Aorta (tissue), 5 donors: ENCODE data around the gene CYP4V2. TPM values are rescaled to one million over a fixed set of nuclear protein-coding genes. Genes with fewer than 3 reads are reported as not detected.

ENCODE experiments used
- ATAC-seq: fragments of 200-7000 bp; cut with Tn5 transposase; one replicate; pipeline ENCODE4 v1.9.1; 2022; ENCODE audit warnings: moderate library complexity; ENCODE audit not compliant: low FRiP score
- DNase-seq, 2 donors: peaks; one replicate each; pipeline ENCODE4 v3.0.0-alpha.2; 2020
- H3K27ac ChIP-seq, 2 donors: one replicate each; pipeline ENCODE4 v1.5.1; 2013; ENCODE audit warnings: low read length in 2 of 2, mild to moderate bottlenecking in 2 of 2, moderate library complexity in 2 of 2, control low read depth in 1 of 2, inconsistent platforms in 1 of 2, low read depth in 1 of 2
- H3K27me3 ChIP-seq, 2 donors: one replicate each; pipeline ENCODE4 v1.6.1; 2013; ENCODE audit warnings: control low read depth in 1 of 2, low read length in 1 of 2, mild to moderate bottlenecking in 1 of 2, moderate library complexity in 1 of 2; ENCODE audit not compliant: insufficient read depth in 2 of 2, control insufficient read depth in 1 of 2
- H3K36me3 ChIP-seq, 2 donors: one replicate each; pipeline ENCODE4 v1.6.1; 2013; ENCODE audit warnings: control low read depth in 1 of 2, low read length in 1 of 2, mild to moderate bottlenecking in 1 of 2; ENCODE audit not compliant: insufficient read depth in 2 of 2, control insufficient read depth in 1 of 2
- H3K4me1 ChIP-seq, 2 donors: one replicate each; pipeline ENCODE4 v1.6.1; 2013; ENCODE audit warnings: low read length in 2 of 2, control low read depth in 1 of 2, mild to moderate bottlenecking in 1 of 2, moderate library complexity in 1 of 2; ENCODE audit not compliant: insufficient read depth in 2 of 2, control insufficient read depth in 1 of 2
- H3K4me3 ChIP-seq, 2 donors: one replicate each; pipeline ENCODE4 v1.5.1; 2013; ENCODE audit warnings: low read length in 2 of 2, control low read depth in 1 of 2, mild to moderate bottlenecking in 1 of 2
- H3K9me3 ChIP-seq: one replicate; pipeline ENCODE4 v1.6.1; 2013; ENCODE audit warnings: mild to moderate bottlenecking, low read length; ENCODE audit not compliant: control insufficient read depth
- WGBS, 2 donors: extraction: QIAGEN DNeasy Blood & Tissue Kit; methylation state at CpG; one replicate each; pipeline ENCODE4 v1.1.7; 2013; 5-methylcytosine and 5-hydroxymethylcytosine counted together
- intact Hi-C, 2 donors: fragments of 100-400 bp; cut with DNase I; formaldehyde crosslinking; loops; one replicate each; pipeline versions ENCODE4 v1.14.2 to v1.15.0; 2022
- polyA plus RNA-seq, 2 donors: library from polyadenylated mRNA; stranded (reverse); fragments of 200-250 nt; gene quantifications; one replicate each; pipeline ENCODE4 v1.2.3, GENCODE V29; 2013
- total RNA-seq, 2 donors: library from RNA; stranded (reverse); fragmentation: NEBNext Ultra II Directional; extraction: Animal tissue kit (Norgen Biotek cat#: 25700); gene quantifications; one replicate each; pipeline ENCODE4 v1.2.1, GENCODE V29; 2021
- donor health status: healthy with polysubstance abuse.
- donor health status: Bipolar disorder and iron deficiency.
- donor health status: DM: no; HTN: no; CAD: no.
- donor health status: DM: no; HTN: no; CAD: no.
- donor health status: DM: yes; HTN: yes; CAD: no.

Gene CYP4V2
- total and polyA plus RNA-seq, 4 donors, result 11.8 to 43.2 (median 28.7) TPM

DNA sequence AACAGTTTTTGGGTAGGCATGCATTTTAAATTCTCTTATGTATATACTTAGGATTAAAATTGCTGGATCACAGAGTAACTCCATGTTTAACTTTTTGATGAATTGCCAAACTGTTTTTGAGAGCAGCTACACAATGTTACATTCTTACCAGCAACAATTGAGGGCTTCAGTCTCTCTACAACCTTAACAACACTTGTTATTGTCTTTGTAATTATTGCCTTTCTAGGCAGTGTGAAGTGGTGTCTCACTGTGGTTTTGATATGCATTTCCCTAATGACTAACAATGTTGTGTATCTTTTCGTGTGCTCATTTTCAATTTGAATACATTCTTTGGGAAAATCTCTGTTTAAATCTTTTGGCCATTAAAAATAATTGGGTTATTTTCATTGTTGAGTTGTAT is 57.3 kb downstream of the CYP4V2 start:
- 77 to 86% methylated on average over 1 of the region's 1 CpG for WGBS, 2 donors
- no peaks in the 10 kb centered on the region for H3K4me1 ChIP-seq
- DNase-seq, result no peak
- no peak for ATAC-seq
- no peak overlapping the region for H3K27ac ChIP-seq
- no peak overlapping the region for H3K4me3 ChIP-seq
- intact Hi-C loops, result no loop called here
- no peaks in the 10 kb centered on the region for H3K27me3 ChIP-seq
- peaks cover 2% of the 10 kb centered on the region for H3K9me3 ChIP-seq
- H3K36me3 ChIP-seq, result no peaks in the 10 kb centered on the region

DNA sequence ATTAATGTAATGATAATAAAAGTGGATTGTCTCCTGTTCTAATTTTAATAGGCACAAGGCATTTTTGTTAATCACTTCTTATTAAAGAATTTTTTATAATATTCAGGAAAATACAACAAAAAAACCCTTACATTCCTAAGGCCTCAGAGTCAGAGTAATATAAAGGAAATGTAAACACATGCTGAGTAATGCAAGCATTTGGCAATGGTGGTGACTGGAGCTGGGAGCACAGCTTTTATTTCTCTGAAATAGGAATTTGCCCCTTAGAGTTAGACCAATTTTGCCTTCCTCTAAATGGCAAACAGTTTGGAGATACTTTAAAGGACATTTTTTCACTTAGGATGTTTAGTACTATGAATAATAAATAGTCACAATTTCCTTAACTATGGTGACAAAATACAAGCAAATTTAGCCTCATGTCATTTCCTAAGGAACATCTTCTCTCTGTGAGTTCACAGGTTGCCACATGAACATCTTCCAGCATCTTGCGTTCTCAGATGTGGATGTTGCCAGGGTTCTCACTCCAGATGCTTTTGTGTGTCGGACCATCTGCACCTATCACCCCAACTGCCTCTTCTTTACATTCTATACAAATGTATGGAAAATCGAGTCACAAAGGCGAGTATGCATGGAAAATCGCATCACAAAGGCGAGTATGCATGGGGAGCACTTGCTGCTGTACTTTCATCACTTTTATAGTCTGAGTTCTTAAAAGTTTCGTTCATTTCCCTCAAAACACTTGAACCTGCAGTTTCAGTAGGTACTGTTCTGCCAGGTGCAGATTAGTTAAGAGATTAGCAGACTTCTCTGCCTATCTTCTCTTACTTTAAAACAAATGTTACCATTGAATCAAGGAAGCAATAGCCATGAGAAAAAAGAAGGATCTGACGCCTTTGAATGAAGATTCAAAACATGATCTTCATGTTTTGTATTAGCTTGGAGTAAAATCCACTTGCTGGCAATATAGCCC is 58.7 kb downstream of the CYP4V2 start:
- H3K27ac ChIP-seq, result no peak overlapping the region
- ATAC-seq (no peak), DNase-seq (no peak)
- no peaks in the 10 kb centered on the region for H3K4me1 ChIP-seq
- H3K4me3 ChIP-seq, result no peak overlapping the region
- H3K9me3 ChIP-seq, result no peaks in the 10 kb centered on the region
- H3K36me3 ChIP-seq, result no peaks in the 10 kb centered on the region
- H3K27me3 ChIP-seq, result no peaks in the 10 kb centered on the region
- 58 to 62% methylated on average over 8 of the region's 8 CpGs for WGBS, 2 donors
- intact Hi-C loops, result no loop called here

DNA sequence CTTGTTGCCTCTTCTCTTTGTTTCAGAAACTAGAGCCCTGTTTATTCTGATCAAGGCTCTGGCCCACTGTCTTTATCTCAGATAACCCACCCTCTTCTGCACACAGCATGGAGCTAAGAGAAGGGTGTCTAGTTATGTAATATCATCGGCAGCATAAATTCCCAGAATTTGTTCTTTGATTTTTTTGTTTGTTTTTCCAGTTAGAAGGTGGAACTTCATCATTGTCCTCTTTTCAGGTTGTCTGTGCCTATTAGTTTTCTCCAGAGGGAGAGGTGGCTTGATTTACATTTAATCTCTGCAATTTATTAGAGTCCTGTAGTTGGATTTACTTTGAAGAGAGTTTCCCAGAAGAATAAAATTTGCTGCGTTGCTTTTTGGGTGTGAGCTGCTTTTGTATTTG is 59.4 kb downstream of the CYP4V2 start:
- H3K4me3 ChIP-seq, result no peak overlapping the region
- H3K27me3 ChIP-seq, result no peaks in the 10 kb centered on the region
- H3K9me3 ChIP-seq, result no peaks in the 10 kb centered on the region
- no peaks in the 10 kb centered on the region for H3K4me1 ChIP-seq
- H3K27ac ChIP-seq, result no peak overlapping the region
- WGBS, 2 donors, result 52 to 69% methylated on average over 2 of the region's 2 CpGs
- ATAC-seq (no peak), DNase-seq (no peak)
- no peaks in the 10 kb centered on the region for H3K36me3 ChIP-seq
- intact Hi-C loops, result no loop called here

DNA sequence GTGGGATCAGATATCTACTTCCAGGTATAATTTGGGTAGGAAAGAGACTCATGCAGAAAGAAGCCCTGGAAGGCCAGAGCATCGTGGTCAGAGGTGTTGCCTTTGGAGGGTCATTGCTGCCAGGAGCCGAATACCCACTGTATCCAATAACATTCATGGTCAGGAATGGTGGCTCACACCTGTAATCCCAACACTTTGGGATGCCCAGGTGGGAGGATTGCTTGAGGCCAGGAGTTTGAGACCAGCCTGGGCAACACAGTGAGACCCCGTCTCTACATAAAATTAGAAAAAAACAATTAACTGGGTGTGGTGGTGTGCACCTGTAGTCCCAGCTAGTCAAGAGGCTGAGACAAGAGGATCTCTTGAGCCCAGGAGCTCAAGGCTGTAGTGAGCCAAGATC is 63.8 kb downstream of the CYP4V2 start:
- Histone ChIP-seq H3K4me3 (no peak overlapping the region), H3K27me3 (no peaks in the 10 kb centered on the region), H3K4me1 (no peaks in the 10 kb centered on the region), H3K27ac (no peak overlapping the region), H3K36me3 (no peaks in the 10 kb centered on the region), H3K9me3 (no peaks in the 10 kb centered on the region)
- 91 to 92% methylated on average over 3 of the region's 3 CpGs for WGBS, 2 donors
- intact Hi-C loops, result no loop called here
- ATAC-seq (no peak), DNase-seq (no peak)

DNA sequence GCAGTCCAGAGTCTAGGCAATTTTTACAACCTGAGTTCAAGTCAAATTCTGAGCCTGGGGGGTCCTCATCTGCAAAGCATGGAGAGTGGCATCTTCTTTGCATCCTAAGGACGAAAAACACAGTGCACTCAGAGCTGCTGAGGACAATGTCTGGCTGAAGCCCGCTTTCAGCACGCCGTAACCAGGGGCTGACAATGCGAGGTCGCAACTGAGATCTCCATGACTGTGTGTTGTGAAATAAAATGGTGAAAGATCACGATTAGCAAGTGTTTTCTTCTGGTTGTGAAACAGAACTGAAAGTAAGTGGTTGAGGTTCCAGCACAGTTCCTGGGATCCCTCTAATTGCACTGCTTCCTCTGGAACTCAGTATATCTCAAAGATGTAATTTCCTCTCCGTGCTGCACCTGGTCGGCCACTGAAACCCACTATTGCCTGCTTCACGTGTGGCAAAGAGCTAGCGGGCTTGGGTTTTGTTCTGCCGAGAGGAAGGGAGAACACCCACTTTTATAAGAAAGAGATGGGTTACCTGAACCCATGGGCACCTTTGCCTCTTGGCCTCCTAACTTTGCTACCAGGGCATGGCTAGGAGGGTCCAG is 66.9 kb downstream of the CYP4V2 start:
- Histone ChIP-seq H3K4me1 (no peaks in the 10 kb centered on the region), H3K36me3 (no peaks in the 10 kb centered on the region), H3K27ac (no peak overlapping the region), H3K27me3 (no peaks in the 10 kb centered on the region), H3K4me3 (no peak overlapping the region), H3K9me3 (no peaks in the 10 kb centered on the region)
- ATAC-seq (no peak), DNase-seq (no peak)
- 91% methylated on average over 12 of the region's 12 CpGs for WGBS, 2 donors
- intact Hi-C loops, result no loop called here

DNA sequence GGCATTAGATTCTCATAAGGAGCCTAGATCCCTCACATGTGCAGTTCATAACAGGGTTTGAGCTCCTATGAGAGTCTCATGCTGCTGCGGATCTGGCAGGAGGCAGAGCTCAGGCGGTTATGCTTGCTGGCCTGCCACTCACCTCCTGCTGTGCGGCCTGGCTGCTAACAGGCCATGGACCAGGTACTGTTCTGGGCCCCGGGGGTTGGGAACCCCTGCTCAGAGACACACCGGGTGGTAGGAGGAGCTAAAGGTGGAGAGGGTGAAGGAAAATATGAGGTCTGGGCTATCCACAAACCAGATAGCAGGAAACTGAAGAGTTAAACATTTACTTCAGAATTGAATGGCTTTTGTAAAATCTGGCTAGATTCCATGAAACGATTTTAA is 68.7 kb downstream of the CYP4V2 start:
- no peak overlapping the region for H3K27ac ChIP-seq
- intact Hi-C loops, result no loop called here
- H3K9me3 ChIP-seq, result no peaks in the 10 kb centered on the region
- H3K27me3 ChIP-seq, result no peaks in the 10 kb centered on the region
- H3K36me3 ChIP-seq, result no peaks in the 10 kb centered on the region
- no peaks in the 10 kb centered on the region for H3K4me1 ChIP-seq
- ATAC-seq (no peak), DNase-seq (no peak)
- WGBS, 2 donors, result 72 to 75% methylated on average over 6 of the region's 6 CpGs
- H3K4me3 ChIP-seq, result no peak overlapping the region

Other genes starting within 250 kb of the CYP4V2 start
- 10 to 100 TPM in 1 of 2 donors, 1 to 10 TPM in 1; 6.2 to 14.9 TPM for gene TLR3, start 122.4 kb upstream of the CYP4V2 start, total RNA-seq
- 1 to 10 TPM; 2.0 to 2.2 TPM for gene TLR3, start 122.4 kb upstream of the CYP4V2 start, polyA plus RNA-seq
- gene FAM149A, start 86.9 kb upstream of the CYP4V2 start, total RNA-seq, result 10 to 100 TPM in 1 of 2 donors, 1 to 10 TPM in 1; 7.9 to 17.8 TPM
- gene FAM149A, start 86.9 kb upstream of the CYP4V2 start, polyA plus RNA-seq, result 10 to 100 TPM; 12.8 to 25.8 TPM
- gene KLKB1, start 35.9 kb downstream of the CYP4V2 start, total RNA-seq, result 1 to 10 TPM; 1.2 to 2.2 TPM
- gene KLKB1, start 35.9 kb downstream of the CYP4V2 start, polyA plus RNA-seq, result 1 to 10 TPM in 1 of 2 donors, not detected in 1; 7.3 TPM
- under 1 TPM; 0.26 to 0.48 TPM for gene F11, start 74.6 kb downstream of the CYP4V2 start, total RNA-seq
- 1 to 10 TPM in 1 of 2 donors, under 1 TPM in 1; 0.20 to 1.1 TPM for gene F11, start 74.6 kb downstream of the CYP4V2 start, polyA plus RNA-seq